Urothelium cell line (cell line): ENCODE measurements around the gene INHA.

Experiments
- DNase-seq: peaks from one replicate; pipeline ENCODE4 v3.0.0; 2011; ENCODE audit warnings: low spot score, mixed read lengths
- FAIRE-seq: peaks from 2 replicates; lab custom pipeline; 2011; peaks lifted over from hg19 to GRCh38; lab: Jason Lieb, UNC

INHA gene

GRCh38 chr2:219557320-219557719 lies 14.8 kb upstream of the INHA start:
- no peak for FAIRE-seq
- no peak for DNase-seq

DNA sequence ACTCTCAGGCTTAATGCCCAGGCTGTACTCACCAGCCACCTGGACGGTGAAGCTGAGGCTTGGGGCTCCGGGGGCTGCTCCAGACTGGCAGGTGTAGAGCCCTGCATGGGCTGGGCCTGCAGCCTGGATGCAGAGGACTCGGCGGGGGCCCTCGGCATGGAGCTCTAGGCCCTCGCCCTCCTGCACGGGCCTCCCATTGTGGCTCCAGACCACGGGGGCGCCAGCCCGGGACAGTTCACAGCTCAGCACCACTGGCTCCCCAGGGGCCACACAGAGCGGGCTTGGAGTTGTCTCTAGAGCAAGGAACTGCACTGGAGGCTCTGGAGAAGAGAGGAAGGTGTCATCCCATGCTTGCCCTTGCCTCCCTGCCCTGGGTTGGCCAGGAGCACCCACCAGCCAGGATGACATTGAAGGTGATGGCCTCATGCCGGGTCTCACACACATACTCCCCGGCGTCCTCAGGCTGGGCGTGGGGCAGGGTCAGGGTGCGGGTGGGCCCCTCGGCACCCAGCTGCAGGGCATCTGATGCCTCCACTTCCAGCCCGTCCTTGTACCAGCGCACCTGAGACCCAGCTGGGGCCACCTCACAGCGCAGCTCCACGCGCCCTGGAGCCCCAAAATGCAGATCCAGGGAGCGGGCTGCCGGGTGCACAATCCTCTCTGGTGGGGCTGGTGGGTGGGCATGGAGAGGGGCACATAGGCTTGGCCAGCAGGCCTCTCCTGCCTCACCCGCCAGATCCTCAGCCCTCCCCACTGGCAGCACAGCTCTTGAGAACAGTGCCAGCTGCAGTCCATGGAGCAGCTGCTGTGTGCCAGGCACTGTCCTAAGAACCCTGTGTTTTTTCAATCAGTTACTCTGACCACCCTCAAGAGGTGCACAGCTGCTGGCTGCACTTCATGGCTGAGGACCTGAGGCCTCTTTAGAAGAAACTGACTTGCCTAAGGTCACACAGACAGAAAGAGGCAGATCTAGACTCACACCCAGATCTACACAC lies 14.0 kb upstream of the INHA start:
- no peak for DNase-seq
- FAIRE-seq = no peak

DNA sequence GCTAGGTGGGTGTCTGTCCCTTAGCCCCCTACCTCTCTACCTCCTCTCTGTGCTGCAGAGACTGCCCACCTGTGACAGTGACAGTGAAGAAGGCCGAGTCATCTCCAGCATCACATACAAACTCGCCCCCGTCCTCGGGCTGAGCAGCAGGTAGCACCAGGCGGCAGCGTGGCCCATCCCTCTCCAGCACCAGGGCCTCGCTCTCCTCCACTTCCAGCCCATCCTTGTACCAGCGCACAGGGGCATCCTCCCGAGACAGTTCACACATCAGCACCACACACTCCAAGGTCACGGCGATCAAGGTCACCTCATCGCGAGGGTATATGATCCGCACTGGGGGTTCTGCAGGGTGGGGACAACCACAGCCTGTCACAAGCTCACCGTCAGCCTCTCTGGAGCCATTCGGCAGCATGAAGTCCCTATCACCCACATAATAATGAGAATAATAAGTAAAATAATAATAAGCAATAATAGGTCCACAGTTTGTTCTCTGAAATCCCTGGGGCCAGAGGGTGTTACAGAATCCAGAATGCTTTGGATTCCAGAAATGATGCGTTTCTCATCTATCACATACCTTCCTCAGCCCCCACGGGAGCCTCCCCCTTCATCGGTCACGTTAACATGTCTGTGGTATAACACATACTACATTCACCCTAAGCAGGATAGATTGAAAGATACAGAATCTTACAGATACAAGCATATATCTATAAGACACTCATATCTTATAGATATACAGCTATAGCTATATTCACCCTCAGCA lies 12.8 kb upstream of the INHA start:
- no peak for FAIRE-seq
- DNase-seq = no peak

- peak; percentile 48 for DNase-seq
- no peak for FAIRE-seq
These were observed 11.8 kb upstream of the INHA start for GRCh38 chr2:219560037-219560892.

DNA sequence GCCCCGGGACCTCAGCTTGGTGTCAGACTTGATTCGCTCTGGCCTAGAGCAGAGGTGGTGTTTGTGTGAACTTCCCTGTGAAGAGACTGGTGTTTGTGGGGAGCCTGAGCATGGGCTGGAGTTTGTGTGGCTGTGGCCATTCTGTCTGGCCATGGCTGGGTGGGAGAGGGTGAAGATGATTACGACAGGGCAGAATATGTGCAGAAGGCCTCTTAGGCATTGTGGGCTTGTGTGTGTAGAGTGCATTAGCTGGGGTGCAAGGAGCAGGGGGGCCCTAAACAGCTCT lies 11.3 kb upstream of the INHA start:
- FAIRE-seq = no peak
- DNase-seq = no peak

DNA sequence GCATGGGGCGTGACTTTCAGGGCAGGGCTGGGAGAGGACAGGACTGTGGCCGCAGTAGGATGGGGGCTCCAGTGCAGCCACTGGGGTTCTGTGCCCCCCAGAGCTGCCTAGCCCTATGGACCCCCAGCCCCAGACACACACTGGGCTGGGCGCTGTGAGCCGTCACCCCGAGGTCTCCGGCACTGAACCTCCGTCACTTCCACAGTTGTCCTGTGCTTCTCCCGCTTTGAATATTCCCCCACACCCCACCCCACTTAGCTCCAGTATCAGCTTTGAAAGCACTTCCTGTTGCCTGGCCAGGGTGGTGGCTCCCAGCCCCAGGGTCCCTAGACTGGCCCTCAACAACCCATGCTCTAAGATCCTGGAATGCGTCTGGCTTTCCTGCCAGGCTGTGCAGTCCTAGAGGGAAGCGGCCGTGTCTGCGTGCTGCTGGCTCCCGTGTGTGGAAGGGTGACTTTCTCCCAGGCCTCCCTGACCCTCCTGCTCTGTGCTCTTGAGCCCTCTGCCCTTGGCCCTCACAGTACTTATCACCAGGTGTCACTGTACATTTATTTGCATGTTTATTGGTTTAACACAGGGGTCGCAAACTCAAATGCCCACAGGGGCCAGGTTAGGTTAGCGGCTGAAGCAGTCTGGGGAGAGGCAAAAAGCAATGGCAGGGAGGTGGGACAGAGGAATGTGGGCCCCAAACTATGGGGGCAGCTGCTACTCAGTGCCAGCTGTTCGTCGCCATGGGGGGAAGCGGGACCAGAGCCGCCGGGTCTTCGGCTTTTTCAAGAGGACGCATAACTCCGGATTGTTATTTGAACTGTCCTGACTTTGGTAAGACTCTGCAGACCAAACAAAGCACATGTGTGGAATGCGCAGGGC lies 10.7 kb upstream of the INHA start:
- no peak for FAIRE-seq

GRCh38 chr2:219562049-219563020 lies 9.8 kb upstream of the INHA start:
- FAIRE-seq (no peak), DNase-seq (no peak)

More for the DNA sequence above, 10.7 kb upstream of the INHA start:
- DNase-seq = no peak

GRCh38 chr2:219563271-219563928 lies 8.7 kb upstream of the INHA start:
- FAIRE-seq (peak; percentile 53), DNase-seq (no peak)

DNA sequence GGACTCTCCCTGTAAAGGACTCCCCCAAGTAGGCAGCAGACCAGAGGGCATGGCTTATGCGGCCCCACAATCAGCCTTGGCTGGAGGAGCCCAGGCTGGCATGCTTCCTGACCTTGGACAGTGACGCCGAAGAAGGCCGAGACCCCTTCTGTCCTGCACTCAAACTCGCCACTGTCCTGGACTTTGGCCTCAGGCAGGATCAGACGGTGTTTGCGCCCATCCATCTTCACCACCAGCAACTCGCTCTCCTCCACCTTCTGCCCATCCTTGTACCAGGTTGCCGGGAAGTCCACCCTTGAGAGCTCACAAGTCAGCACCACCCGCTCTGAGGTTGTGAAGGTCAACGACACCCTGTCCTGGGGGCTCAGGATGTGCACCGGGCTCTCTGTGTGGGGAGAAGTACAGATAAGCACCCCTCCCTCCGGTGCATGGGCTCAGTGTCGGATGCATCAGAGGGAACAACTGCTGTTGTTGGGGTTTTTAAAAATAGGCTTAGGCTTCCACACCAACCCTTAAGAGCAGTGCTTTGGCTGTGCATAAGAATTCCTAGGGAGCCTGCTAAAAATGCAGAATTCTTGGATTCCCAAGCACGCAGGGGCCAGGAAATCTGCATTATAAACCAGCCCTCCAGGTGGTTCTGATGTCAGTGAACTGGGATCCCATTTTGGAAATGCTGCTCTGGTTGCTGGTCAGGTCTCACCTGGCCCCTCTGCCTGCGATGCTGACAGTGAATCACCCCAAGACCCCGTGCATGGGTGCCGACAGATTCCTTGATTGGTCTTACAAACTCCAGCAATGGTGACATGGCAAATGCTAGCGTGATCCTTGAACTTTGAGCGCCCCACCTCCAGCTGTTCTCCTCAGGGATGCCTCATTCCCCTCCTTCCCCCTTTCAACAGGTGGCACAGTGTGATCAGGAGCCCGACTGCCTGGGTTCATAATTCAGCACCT lies 6.7 kb upstream of the INHA start:
- no peak for FAIRE-seq

DNA sequence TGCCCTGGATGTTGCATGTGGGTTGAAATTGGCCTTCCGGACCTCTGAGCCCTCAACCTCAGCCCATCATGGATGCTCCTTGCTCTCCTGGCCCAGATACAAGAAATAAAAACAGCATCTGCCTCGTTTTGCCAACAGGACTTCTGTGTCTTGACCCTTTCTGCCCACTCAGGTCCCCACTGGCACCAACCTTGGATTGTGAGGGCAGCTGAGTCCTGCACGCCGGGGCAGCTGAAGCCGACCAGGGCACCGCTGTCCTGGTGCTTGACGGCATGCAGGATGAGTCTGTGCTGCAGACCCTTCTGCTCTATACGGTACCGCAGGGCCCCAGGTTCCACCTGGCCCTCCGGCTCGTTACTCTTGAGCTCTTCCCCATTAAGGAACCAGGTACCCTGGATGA lies 5.5 kb upstream of the INHA start:
- FAIRE-seq = no peak
- no peak for DNase-seq

More for the DNA sequence above, 6.7 kb upstream of the INHA start:
- DNase-seq = no peak

DNA sequence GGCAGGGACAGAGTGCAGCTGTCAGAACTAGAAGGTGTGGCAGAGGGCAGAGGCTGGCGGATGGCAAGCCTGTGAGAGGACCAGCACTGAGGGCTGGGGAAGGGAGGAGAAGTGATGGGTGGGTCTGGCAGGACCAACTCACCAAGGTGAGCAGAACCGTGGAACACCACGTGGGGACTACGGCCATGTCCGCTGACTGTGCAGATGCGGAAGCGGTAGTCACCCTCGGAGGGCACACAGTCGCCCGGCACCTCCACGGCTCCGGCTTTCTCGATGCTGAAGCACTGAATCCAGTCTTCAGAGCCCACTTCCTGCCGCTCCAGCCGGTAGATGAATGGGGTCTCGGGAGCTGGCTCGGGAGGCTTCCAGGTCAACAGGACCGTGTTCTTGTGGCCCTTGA lies 5.0 kb upstream of the INHA start:
- DNase-seq = no peak
- FAIRE-seq = no peak

- FAIRE-seq = no peak
- DNase-seq = no peak
These were observed 4.2 kb upstream of the INHA start for GRCh38 chr2:219567791-219568361.

DNA sequence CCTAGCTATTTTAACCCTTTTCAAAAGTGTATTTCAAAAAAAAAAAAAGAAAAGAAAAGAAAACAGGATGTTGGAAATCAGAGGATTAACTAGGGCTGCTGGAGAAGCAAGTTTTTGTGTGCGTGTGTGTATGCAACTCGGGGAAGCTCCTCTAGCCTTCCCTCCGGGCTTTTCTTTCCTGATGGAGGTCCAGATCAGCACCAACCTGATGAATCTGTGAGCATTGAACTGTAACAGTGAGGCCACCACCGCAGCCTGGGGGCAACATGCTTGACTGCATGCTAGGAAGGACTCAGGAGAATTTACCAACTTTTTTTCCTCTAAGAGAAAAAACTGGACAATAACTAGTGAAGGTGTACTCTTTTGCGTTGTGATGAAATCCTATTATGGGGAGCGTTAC lies 3.1 kb upstream of the INHA start:
- FAIRE-seq = no peak
- DNase-seq = no peak

GRCh38 chr2:219569635-219570034 lies 2.5 kb upstream of the INHA start:
- no peak for FAIRE-seq
- no peak for DNase-seq

- peak; percentile 80 for FAIRE-seq
- DNase-seq = peak; percentile 71
These were observed 1.8 kb upstream of the INHA start for GRCh38 chr2:219570194-219570923.

- DNase-seq = no peak
- FAIRE-seq = peak; percentile 63
These were observed 1.2 kb upstream of the INHA start for GRCh38 chr2:219570924-219571310.
